SK-N-MC (cell line): Measurements from ENCODE around the gene GNE.

Experiments used
- EZH2 ChIP-seq: fragments of 200-600 bp; sonication (generic); IDR thresholded peaks from one replicate; pipeline ENCODE4 v1.6.1; 2017; ENCODE audit warnings: antibody characterized with exemption
- POLR2AphosphoS5 ChIP-seq: IDR thresholded peaks from 2 replicates; pipeline ENCODE4 v1.6.1; 2012; ENCODE audit warnings: mild to moderate bottlenecking, low read depth, low read length, borderline replicate concordance

DNA sequence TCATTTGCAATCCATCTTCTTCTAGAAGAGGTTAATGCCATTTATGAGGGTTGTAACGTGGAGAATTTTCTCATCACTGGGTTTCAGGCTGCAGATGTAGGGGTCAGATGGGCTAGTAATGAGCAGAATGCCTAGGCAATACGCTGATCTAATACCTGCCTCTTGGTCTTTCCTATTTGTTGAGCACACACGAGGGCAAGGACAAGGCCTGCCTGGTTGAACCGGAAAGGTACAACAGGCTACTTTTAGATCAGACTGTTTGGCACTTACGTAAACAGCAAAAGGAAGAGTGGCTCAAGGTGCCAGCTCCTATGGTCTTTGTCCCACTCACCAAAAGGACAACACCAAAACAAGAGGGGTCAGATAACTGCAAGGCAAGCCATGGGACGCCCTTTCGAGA lies 24.0 kb upstream of the GNE start:
- TF ChIP-seq EZH2 (no peak), POLR2AphosphoS5 (no peak)
